ENCODE data around the gene TBP.
"Not testable (repeated sequence)": the region's sequence is repeated elsewhere in the genome, so short reads cannot be mapped to it uniquely, and the experiment has no call there.

TBP gene

GRCh38 chr6:170514908-170515307 is 39.3 kb upstream of the TBP start:
- Histone ChIP-seq H3K4me3 (no peak overlapping the region), H4K20me1 (no peaks in the 10 kb centered on the region), H3K4me1 (no peaks in the 10 kb centered on the region), H3K36me3 (no peaks in the 10 kb centered on the region), H3K27me3 (no peaks in the 10 kb centered on the region), H3K27ac (no peak overlapping the region), H3K4me2 (no peak overlapping the region), H3K9ac (no peak overlapping the region), H3K9me3 (no peaks in the 10 kb centered on the region)
- no peak for TF ChIP-seq Cebpa-rat (IDR thresholded peaks at IDR 0.05)

GRCh38 chr6:170516783-170517616 is 37.2 kb upstream of the TBP start:
- H4K20me1 ChIP-seq: no peaks in the 10 kb centered on the region
- no peaks in the 10 kb centered on the region for H3K9me3 ChIP-seq
- no peak overlapping the region for H3K4me3 ChIP-seq
- H3K27ac ChIP-seq: no peak overlapping the region
- no peaks in the 10 kb centered on the region for H3K4me1 ChIP-seq
- no peaks in the 10 kb centered on the region for H3K36me3 ChIP-seq
- no peak overlapping the region for H3K9ac ChIP-seq
- no peak overlapping the region; the same call in 1 of the 2 replicates for H3K4me2 ChIP-seq
- TF ChIP-seq Cebpa-rat (IDR thresholded peaks at IDR 0.05): no peak
- H3K27me3 ChIP-seq: no peaks in the 10 kb centered on the region

- H3K9ac ChIP-seq: no peak overlapping the region
- no peak overlapping the region for H3K4me3 ChIP-seq
- TF ChIP-seq Cebpa-rat (IDR thresholded peaks at IDR 0.05): no peak
These were observed 31.5 kb upstream of the TBP start for GRCh38 chr6:170522565-170523183.

GRCh38 chr6:170523256-170524171 is 30.7 kb upstream of the TBP start:
- H3K27me3 ChIP-seq: no peaks in the 10 kb centered on the region
- no peak overlapping the region for H3K4me3 ChIP-seq
- H3K9ac ChIP-seq: no peak overlapping the region
- H3K36me3 ChIP-seq: no peaks in the 10 kb centered on the region
- no peak overlapping the region for H3K4me2 ChIP-seq
- H3K4me1 ChIP-seq: peaks cover 12% of the 10 kb centered on the region; the same call in 1 of the 2 replicates
- H4K20me1 ChIP-seq: no peaks in the 10 kb centered on the region
- H3K27ac ChIP-seq: no peak overlapping the region
- H3K9me3 ChIP-seq: no peaks in the 10 kb centered on the region
- no peak for TF ChIP-seq Cebpa-rat (IDR thresholded peaks at IDR 0.05)

More at GRCh38 chr6:170522565-170523183, 31.5 kb upstream of the TBP start:
- no peaks in the 10 kb centered on the region for H4K20me1 ChIP-seq
- H3K27ac ChIP-seq: no peak overlapping the region
- H3K4me2 ChIP-seq: no peak overlapping the region
- H3K4me1 ChIP-seq: peaks cover 10% of the 10 kb centered on the region; the same call in 1 of the 2 replicates
- no peaks in the 10 kb centered on the region for H3K27me3 ChIP-seq
- H3K36me3 ChIP-seq: no peaks in the 10 kb centered on the region
- H3K9me3 ChIP-seq: no peaks in the 10 kb centered on the region

GRCh38 chr6:170524172-170524502 is 30.0 kb upstream of the TBP start:
- no peak overlapping the region for H3K4me2 ChIP-seq
- H3K9ac ChIP-seq: no peak overlapping the region
- H3K9me3 ChIP-seq: no peaks in the 10 kb centered on the region
- H4K20me1 ChIP-seq: no peaks in the 10 kb centered on the region
- no peak for TF ChIP-seq Cebpa-rat (IDR thresholded peaks at IDR 0.05)
- H3K36me3 ChIP-seq: no peaks in the 10 kb centered on the region
- peaks cover 14% of the 10 kb centered on the region; the same call in 1 of the 2 replicates for H3K4me1 ChIP-seq
- no peak overlapping the region for H3K4me3 ChIP-seq
- H3K27me3 ChIP-seq: no peaks in the 10 kb centered on the region
- no peak overlapping the region for H3K27ac ChIP-seq

GRCh38 chr6:170525795-170526194 is 28.4 kb upstream of the TBP start:
- no peak overlapping the region for H3K27ac ChIP-seq
- no peaks in the 10 kb centered on the region for H3K27me3 ChIP-seq
- no peaks in the 10 kb centered on the region for H3K9me3 ChIP-seq
- TF ChIP-seq Cebpa-rat (IDR thresholded peaks at IDR 0.05): no peak
- no peaks in the 10 kb centered on the region for H4K20me1 ChIP-seq
- H3K36me3 ChIP-seq: no peaks in the 10 kb centered on the region
- H3K4me1 ChIP-seq: peaks cover 14% of the 10 kb centered on the region; the same call in 1 of the 2 replicates
- no peak overlapping the region for H3K4me2 ChIP-seq
- H3K4me3 ChIP-seq: no peak overlapping the region
- H3K9ac ChIP-seq: no peak overlapping the region

- peaks cover 12% of the 10 kb centered on the region for H3K36me3 ChIP-seq
- not testable (repeated sequence) for H3K27me3 ChIP-seq, H3K4me3 ChIP-seq, H3K9ac ChIP-seq, H4K20me1 ChIP-seq, H3K27ac ChIP-seq, H3K9me3 ChIP-seq, H3K4me2 ChIP-seq
- peaks cover 14% of the 10 kb centered on the region; the same call in 1 of the 2 replicates for H3K4me1 ChIP-seq
These were observed 26.2 kb upstream of the TBP start for GRCh38 chr6:170527995-170528394.

GRCh38 chr6:170529839-170530469 is 24.2 kb upstream of the TBP start:
- H3K4me1 ChIP-seq: peaks cover 4% of the 10 kb centered on the region; the same call in 1 of the 2 replicates
- no peak for TF ChIP-seq Cebpa-rat (IDR thresholded peaks at IDR 0.05)
- no peak overlapping the region for H3K9ac ChIP-seq
- no peak overlapping the region for H3K4me2 ChIP-seq
- no peak overlapping the region for H3K4me3 ChIP-seq
- H3K9me3 ChIP-seq: no peaks in the 10 kb centered on the region
- H4K20me1 ChIP-seq: peaks cover 25% of the 10 kb centered on the region
- H3K27me3 ChIP-seq: no peaks in the 10 kb centered on the region
- H3K27ac ChIP-seq: no peak overlapping the region
- H3K36me3 ChIP-seq: peaks cover 29% of the 10 kb centered on the region

GRCh38 chr6:170532867-170533488 is 21.2 kb upstream of the TBP start:
- H3K36me3 ChIP-seq: peaks cover 60% of the 10 kb centered on the region
- TF ChIP-seq Cebpa-rat (IDR thresholded peaks at IDR 0.05): no peak
- H3K4me1 ChIP-seq: peaks cover 4% of the 10 kb centered on the region; the same call in 1 of the 2 replicates
- no peak overlapping the region for H3K4me3 ChIP-seq
- H3K4me2 ChIP-seq: no peak overlapping the region
- no peaks in the 10 kb centered on the region for H3K9me3 ChIP-seq
- H3K27me3 ChIP-seq: no peaks in the 10 kb centered on the region
- peaks cover 55% of the 10 kb centered on the region for H4K20me1 ChIP-seq
- no peak overlapping the region for H3K27ac ChIP-seq
- H3K9ac ChIP-seq: no peak overlapping the region

Data from BLaER1 (cell line).